Osteoblast (primary cell): ENCODE measurements around the gene GGA3. TPM values are rescaled to one million over a fixed set of nuclear protein-coding genes. Genes with fewer than 3 reads are reported as not detected.
A peak's percentile ranks its signal among the peaks of the same experiment; 100 is the strongest.
"Not testable (repeated sequence)": the region's sequence is repeated elsewhere in the genome, so short reads cannot be mapped to it uniquely, and the experiment has no call there.

ENCODE experiments used
- DNase-seq: peaks from one replicate; pipeline ENCODE4 v3.0.0; 2011; ENCODE audit warnings: low spot score, mixed read lengths; ENCODE audit not compliant: insufficient read length; ENCODE audit errors: missing footprints
- H2AFZ ChIP-seq: 2 replicates; pipeline ENCODE4 v1.6.0; 2011; ENCODE audit warnings: mild to moderate bottlenecking, low read length
- H3K27ac ChIP-seq: 2 replicates; pipeline ENCODE4 v1.5.1; 2011; ENCODE audit warnings: mild to moderate bottlenecking, low read depth, low read length, moderate library complexity
- H3K27me3 ChIP-seq: 2 replicates; pipeline ENCODE4 v1.6.0; 2012; ENCODE audit warnings: mild to moderate bottlenecking, control low read depth, inconsistent platforms, low read length, moderate library complexity; ENCODE audit not compliant: insufficient read depth
- H3K36me3 ChIP-seq: 2 replicates; pipeline ENCODE4 v1.5.1; 2011; ENCODE audit warnings: mild to moderate bottlenecking, low read length, control low read depth, moderate library complexity; ENCODE audit not compliant: insufficient read depth
- H3K4me1 ChIP-seq: 2 replicates; pipeline ENCODE4 v1.5.1; 2011; ENCODE audit warnings: mild to moderate bottlenecking, low read length, control low read depth, moderate library complexity; ENCODE audit not compliant: insufficient read depth
- H3K4me2 ChIP-seq: 2 replicates; pipeline ENCODE4 v1.6.0; 2011; ENCODE audit warnings: mild to moderate bottlenecking, low read length; ENCODE audit not compliant: insufficient read depth
- H3K4me3 ChIP-seq: fragments of 200-600 bp; sonication (generic); 3 replicates; pipeline ENCODE4 v1.5.1; 2012; ENCODE audit warnings: mild to moderate bottlenecking, low read length, inconsistent platforms; ENCODE audit not compliant: insufficient read depth
- H3K79me2 ChIP-seq: 2 replicates; pipeline ENCODE4 v1.6.0; 2012; ENCODE audit warnings: mild to moderate bottlenecking, low read length, control low read depth, inconsistent platforms; ENCODE audit not compliant: insufficient read depth
- H3K9me3 ChIP-seq: 2 replicates; pipeline ENCODE4 v1.5.1; 2011; ENCODE audit warnings: low read depth, low read length, control low read depth
- H4K20me1 ChIP-seq: 2 replicates; pipeline ENCODE4 v1.6.0; 2012; ENCODE audit warnings: mild to moderate bottlenecking, low read length, control low read depth; ENCODE audit not compliant: insufficient read depth
- total RNA-seq: library from RNA; depleted of rRNA; stranded (reverse); fragments of >200 nt; gene quantifications from 2 replicates; pipeline ENCODE4 v1.2.3, GENCODE V29; 2012
- TF ChIP-seq, protein P1 (sequence below): IDR thresholded peaks from 2 replicates; pipeline ENCODE4 v1.5.1; 2011; ENCODE audit warnings: mild to moderate bottlenecking, low read depth, low read length, moderate library complexity; ENCODE audit errors: extremely low read depth

Gene GGA3
- total RNA-seq, 1 donor: 9.0 TPM

DNA sequence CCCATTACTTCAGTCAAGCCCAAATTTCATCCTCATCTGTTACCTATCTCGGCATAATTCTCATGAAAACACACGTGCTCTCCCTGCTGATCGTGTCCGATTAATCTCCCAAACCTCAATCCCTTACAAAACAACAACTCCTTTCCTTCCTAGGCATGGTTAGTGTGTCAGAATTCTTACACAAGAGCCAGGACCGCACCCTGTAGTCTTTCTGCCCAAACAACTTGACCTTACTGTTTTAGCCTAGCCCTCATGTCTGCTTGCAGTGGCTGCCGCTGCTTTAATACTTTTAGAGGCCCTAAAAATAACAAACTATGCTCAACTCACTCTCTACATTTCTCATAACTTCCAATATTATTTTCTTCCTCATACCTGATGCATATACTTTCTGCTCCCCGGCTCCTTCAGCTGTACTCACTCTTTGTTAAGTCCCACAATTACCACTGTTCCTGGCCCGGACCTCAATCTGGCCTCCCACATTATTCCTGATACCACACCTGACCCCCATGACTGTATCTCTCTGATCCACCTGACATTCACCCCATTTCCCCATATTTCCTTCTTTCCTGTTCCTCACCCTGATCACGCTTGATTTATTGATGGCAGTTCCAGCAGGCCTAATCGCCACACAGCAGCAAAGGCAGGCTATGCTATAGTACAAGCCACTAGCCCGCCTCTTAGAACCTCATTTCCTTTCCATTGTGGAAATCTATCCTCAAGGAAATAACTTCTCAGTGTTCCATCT, 5.3 kb downstream of the GGA3 start:
- not testable (repeated sequence) for DNase-seq, H3K4me1 ChIP-seq, H3K4me3 ChIP-seq, H3K9me3 ChIP-seq, H3K36me3 ChIP-seq, H3K4me2 ChIP-seq, H3K27ac ChIP-seq, H2AFZ ChIP-seq, H3K27me3 ChIP-seq
- Histone ChIP-seq H3K79me2 (peaks cover 63% of the 10 kb centered on the region), H4K20me1 (peaks cover 20% of the 10 kb centered on the region)

DNA sequence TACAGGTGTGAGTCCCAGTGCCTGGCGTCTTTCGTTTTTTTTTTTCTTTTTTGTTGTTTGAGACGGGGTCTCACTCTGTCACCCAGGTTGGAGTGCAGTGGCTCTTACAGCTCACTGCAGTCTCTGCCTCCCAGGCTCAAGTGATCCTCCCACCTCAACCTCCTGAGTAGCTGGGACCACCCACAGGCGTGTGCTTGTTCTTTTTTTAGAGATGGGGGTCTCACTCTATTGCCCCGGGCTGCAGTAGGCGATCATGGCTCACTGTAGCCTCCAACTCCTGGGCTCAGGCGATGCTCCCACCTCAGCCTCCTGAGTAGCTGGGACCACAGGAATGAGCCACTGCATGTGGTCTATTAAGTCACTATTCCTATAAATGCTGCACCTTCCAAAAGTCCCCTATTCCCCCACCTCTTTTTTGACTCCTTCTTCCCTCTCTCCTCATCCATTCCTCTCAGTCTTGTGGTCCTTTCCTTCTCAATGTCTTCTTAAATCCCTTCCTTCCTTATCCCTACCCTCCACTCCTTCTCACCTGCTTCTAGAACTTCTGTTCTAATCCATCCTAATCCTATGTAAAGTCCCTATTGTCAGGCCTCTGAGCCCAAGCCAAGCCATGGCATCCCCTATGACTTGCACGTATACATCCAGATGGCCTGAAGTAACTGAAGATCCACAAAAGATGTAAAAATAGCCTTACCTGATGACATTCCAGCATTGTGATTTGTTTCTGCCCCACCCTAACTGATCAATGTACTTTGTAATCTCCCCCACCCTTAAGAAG, 9.2 kb downstream of the GGA3 start:
- no peak for DNase-seq
- Histone ChIP-seq H3K4me3 (no peak overlapping the region), H3K4me2 (no peak overlapping the region), H3K36me3 (peaks cover 2% of the 10 kb centered on the region), H3K4me1 (peaks cover 11% of the 10 kb centered on the region), H3K79me2 (peaks cover 48% of the 10 kb centered on the region), H3K27ac (no peak overlapping the region), H3K9me3 (no peaks in the 10 kb centered on the region), H4K20me1 (peaks cover 18% of the 10 kb centered on the region), H2AFZ (no peak overlapping the region), H3K27me3 (no peaks in the 10 kb centered on the region)
- TF ChIP-seq, protein P1, sequence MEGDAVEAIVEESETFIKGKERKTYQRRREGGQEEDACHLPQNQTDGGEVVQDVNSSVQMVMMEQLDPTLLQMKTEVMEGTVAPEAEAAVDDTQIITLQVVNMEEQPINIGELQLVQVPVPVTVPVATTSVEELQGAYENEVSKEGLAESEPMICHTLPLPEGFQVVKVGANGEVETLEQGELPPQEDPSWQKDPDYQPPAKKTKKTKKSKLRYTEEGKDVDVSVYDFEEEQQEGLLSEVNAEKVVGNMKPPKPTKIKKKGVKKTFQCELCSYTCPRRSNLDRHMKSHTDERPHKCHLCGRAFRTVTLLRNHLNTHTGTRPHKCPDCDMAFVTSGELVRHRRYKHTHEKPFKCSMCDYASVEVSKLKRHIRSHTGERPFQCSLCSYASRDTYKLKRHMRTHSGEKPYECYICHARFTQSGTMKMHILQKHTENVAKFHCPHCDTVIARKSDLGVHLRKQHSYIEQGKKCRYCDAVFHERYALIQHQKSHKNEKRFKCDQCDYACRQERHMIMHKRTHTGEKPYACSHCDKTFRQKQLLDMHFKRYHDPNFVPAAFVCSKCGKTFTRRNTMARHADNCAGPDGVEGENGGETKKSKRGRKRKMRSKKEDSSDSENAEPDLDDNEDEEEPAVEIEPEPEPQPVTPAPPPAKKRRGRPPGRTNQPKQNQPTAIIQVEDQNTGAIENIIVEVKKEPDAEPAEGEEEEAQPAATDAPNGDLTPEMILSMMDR: no peak

DNA sequence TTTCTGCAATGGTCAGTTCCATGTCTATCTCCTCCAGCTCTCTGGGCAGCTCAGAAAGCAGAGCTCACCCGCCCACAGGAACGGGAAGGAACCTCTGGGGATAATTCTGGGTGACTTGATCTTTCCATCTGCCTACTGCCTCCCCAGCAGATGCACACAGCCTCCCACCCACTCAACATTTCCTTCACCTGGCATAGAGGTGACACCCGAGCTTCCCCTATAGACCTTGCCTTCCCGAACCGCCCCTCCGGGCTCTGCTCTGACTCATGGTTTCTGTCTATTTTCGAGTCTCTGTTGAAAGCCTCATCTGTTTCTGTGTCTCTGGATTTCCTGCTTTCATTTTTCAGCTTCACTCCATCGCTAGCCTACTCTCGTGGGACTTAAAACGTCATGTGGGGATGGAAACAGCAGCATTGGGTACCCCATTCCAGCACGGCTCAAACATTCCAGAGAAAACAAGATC, 11.4 kb downstream of the GGA3 start:
- Histone ChIP-seq H3K27ac (peak overlapping the region; percentile 44), H4K20me1 (peaks cover 35% of the 10 kb centered on the region), H3K36me3 (peaks cover 19% of the 10 kb centered on the region), H3K27me3 (no peaks in the 10 kb centered on the region), H3K4me3 (peak overlapping the region; percentile 62), H3K4me2 (peak overlapping the region; percentile 86), H3K4me1 (peaks cover 11% of the 10 kb centered on the region), H2AFZ (peak overlapping the region; percentile 13), H3K79me2 (peaks cover 52% of the 10 kb centered on the region), H3K9me3 (no peaks in the 10 kb centered on the region)
- TF ChIP-seq, protein P1: no peak
- DNase-seq: peak; percentile 97

DNA sequence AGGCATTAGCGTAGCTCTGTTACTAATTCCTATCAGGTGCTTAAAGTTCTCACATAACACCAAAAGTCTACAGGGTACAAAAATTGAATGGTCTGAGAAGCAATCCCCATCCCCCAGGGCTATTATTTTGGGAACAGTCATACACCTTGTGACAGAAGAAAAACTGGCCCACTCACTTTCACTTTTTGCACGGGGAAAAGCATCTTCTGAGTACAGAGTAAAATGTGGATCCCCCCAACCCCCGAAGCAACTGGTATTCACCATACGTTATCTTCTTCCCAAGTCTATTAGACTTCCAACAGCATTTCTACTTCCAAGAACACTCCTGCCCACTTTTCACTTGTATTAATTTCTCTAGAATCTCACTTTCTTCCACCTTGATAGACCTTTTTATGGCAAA, 11.8 kb downstream of the GGA3 start:
- Histone ChIP-seq H3K4me3 (peak overlapping the region; percentile 62), H3K36me3 (peaks cover 24% of the 10 kb centered on the region), H4K20me1 (peaks cover 40% of the 10 kb centered on the region), H3K4me2 (peak overlapping the region; percentile 86), H3K79me2 (peaks cover 52% of the 10 kb centered on the region), H3K27ac (peak overlapping the region; percentile 44), H3K27me3 (no peaks in the 10 kb centered on the region), H3K9me3 (no peaks in the 10 kb centered on the region), H3K4me1 (peaks cover 11% of the 10 kb centered on the region), H2AFZ (no peak overlapping the region)
- DNase-seq: peak; percentile 64
- TF ChIP-seq, protein P1: no peak
